GM12878 (cell line): ENCODE data around the gene CFAP299. TPM values are rescaled to one million over a fixed set of nuclear protein-coding genes. Genes with fewer than 3 reads are reported as not detected.

ENCODE experiments used
- ATAC-seq: fragments of 200-7000 bp; cut with Tn5 transposase; 3 replicates; pipeline ENCODE4 v1.9.1; 2020; ENCODE audit warnings: mild to moderate bottlenecking, moderate library complexity
- BruUV-seq: library from RNA; stranded (reverse); fragments of 400-500 nt; replicated peaks from 2 replicates; lab custom pipeline; 2021; lab: Mats Ljungman, UMichigan
- CTCF ChIA-PET: fragments of 300-600 bp; sonication (Branson Sonifier 250); formaldehyde crosslinking; extraction: SDS; loops from one replicate; lab custom pipeline; 2021; ENCODE audit warnings: inconsistent platforms; lab: Yijun Ruan, JAX
- POLR2A ChIA-PET: fragments of 350-600 bp; formaldehyde crosslinking; extraction: SDS; loops from one replicate; lab custom pipeline; 2021; ENCODE audit warnings: inconsistent platforms; lab: Charles Lee
- RAD21 ChIA-PET: fragments of 300-600 bp; sonication (Branson Sonifier 250); formaldehyde crosslinking; loops from one replicate; lab custom pipeline; 2023; ENCODE audit warnings: antibody characterized with exemption; ENCODE audit not compliant: unreplicated experiment; lab: Charles Lee
- SMC1A ChIA-PET: fragments of 300-600 bp; sonication (Branson Sonifier 250); formaldehyde crosslinking; loops from one replicate; lab custom pipeline; 2023; ENCODE audit not compliant: unreplicated experiment, uncharacterized antibody; lab: Charles Lee
- DNase-seq: peaks from one replicate; pipeline ENCODE4 v3.0.0-alpha.2; 2011; ENCODE audit warnings: low read depth, low spot score
- FAIRE-seq: peaks from 3 replicates; lab custom pipeline; 2011; peaks lifted over from hg19 to GRCh38; lab: Jason Lieb, UNC
- H2AFZ ChIP-seq: 2 replicates; pipeline ENCODE4 v1.6.0; 2011; ENCODE audit warnings: low read depth, low read length, control low read depth; ENCODE audit not compliant: control insufficient read depth
- H3K27ac ChIP-seq: 2 replicates; pipeline ENCODE4 v1.5.1; 2011; ENCODE audit warnings: control low read depth; ENCODE audit not compliant: control insufficient read depth, insufficient read depth
- H3K27me3 ChIP-seq, 2 experiments: replicated peaks in 1 of 2; 2 replicates each; pipeline versions ENCODE4 v1.6.0 to v1.6.1; 2011; ENCODE audit warnings: low read length in 1 of 2; ENCODE audit not compliant: control insufficient read depth in 2 of 2, insufficient read depth in 2 of 2
- H3K36me3 ChIP-seq, 2 experiments: 2 replicates each; pipeline ENCODE4 v1.5.1; 2011; ENCODE audit warnings: low read length in 1 of 2; ENCODE audit not compliant: control insufficient read depth in 2 of 2, insufficient read depth in 2 of 2
- H3K4me1 ChIP-seq: 2 replicates; pipeline ENCODE4 v1.6.1; 2011; ENCODE audit warnings: mild to moderate bottlenecking, low read length, moderate library complexity, mixed read lengths; ENCODE audit not compliant: control insufficient read depth, insufficient read depth
- H3K4me2 ChIP-seq: 2 replicates; pipeline ENCODE4 v1.6.0; 2011; ENCODE audit warnings: control low read depth; ENCODE audit not compliant: control insufficient read depth, insufficient read depth
- H3K4me3 ChIP-seq: fragments of 200-600 bp; sonication (generic); 2 replicates; pipeline ENCODE4 v1.5.1; 2016
- H3K79me2 ChIP-seq: 2 replicates; pipeline ENCODE4 v1.6.0; 2011; ENCODE audit warnings: low read length; ENCODE audit not compliant: control insufficient read depth, insufficient read depth
- H3K9ac ChIP-seq: 2 replicates; pipeline ENCODE4 v1.8.0; 2011; ENCODE audit warnings: low read length, control low read depth, mixed read lengths; ENCODE audit not compliant: control insufficient read depth, insufficient read depth
- H3K9me3 ChIP-seq: replicated peaks from 3 replicates; pipeline ENCODE4 v1.5.1; 2011; ENCODE audit warnings: mild to moderate bottlenecking, low read length; ENCODE audit not compliant: control insufficient read depth, insufficient read depth
- H4K20me1 ChIP-seq: 2 replicates; pipeline ENCODE4 v1.6.0; 2011; ENCODE audit not compliant: control insufficient read depth, insufficient read depth
- CREB1 ChIP-seq: IDR thresholded peaks from 2 replicates; pipeline ENCODE4 v1.6.1; 2012; ENCODE audit warnings: low read depth, mild to moderate bottlenecking, inconsistent platforms
- HDGF ChIP-seq: fragments of 450-650 bp; IDR thresholded peaks from 2 replicates; pipeline ENCODE4 v1.6.1; 2016; ENCODE audit warnings: antibody characterized with exemption
- RAD21 ChIP-seq: IDR thresholded peaks from 2 replicates; pipeline ENCODE4 v1.6.1; 2011; ENCODE audit warnings: mild to moderate bottlenecking, low read depth, low read length, moderate library complexity; ENCODE audit not compliant: insufficient read depth
- SP1 ChIP-seq: IDR thresholded peaks from one replicate; pipeline ENCODE4 v1.6.1; 2011; ENCODE audit warnings: low read depth, low read length
- SPI1 ChIP-seq: IDR thresholded peaks from 2 replicates; pipeline ENCODE4 v1.6.1; 2011; ENCODE audit warnings: low read depth, mild to moderate bottlenecking, low read length, moderate library complexity, borderline replicate concordance; ENCODE audit not compliant: insufficient read depth
- ZNF24 ChIP-seq: fragments of 450-650 bp; IDR thresholded peaks from 2 replicates; pipeline ENCODE4 v1.6.1; 2017; ENCODE audit warnings: antibody characterized with exemption, mild to moderate bottlenecking
- WGBS: methylation state at CpG from one replicate; pipeline ENCODE4 v1.1.6; 2016; ENCODE audit warnings: low lambda C conversion rate; ENCODE audit not compliant: insufficient replicate concordance, insufficient coverage; ENCODE audit errors: missing lambda C conversion rate; 5-methylcytosine and 5-hydroxymethylcytosine counted together
- in situ Hi-C: fragments of 300-500 bp; cut with MboI; formaldehyde crosslinking; loops from 9 replicates; pipeline ENCODE4 v1.14.3; 2018; ENCODE audit warnings: mixed read lengths
- intact Hi-C: fragments of 100-400 bp; cut with micrococcal nuclease; formaldehyde crosslinking; loops from one replicate; pipeline ENCODE4 v1.14.2; 2022; ENCODE audit not compliant: unreplicated experiment
- polyA plus RNA-seq, 11 experiments: library from polyadenylated mRNA; depleted of rRNA in 4 of 11; unstranded in 6 of 11; stranded (reverse) in 5 of 11; fragments of >200 nt; fragmentation: Nextera tagmentation in 4 of 11; fragmentation: Illumina TruSeq in 1 of 11; extraction: Ambion mirVana in 4 of 11; extraction: Trizol in 1 of 11; gene quantifications; 1 replicate in 1 of 11; 2 replicates in 10 of 11; pipeline versions ENCODE4 v1.2.1 to v1.2.3, GENCODE V29; 2011 to 2016; ENCODE audit warnings: inconsistent platforms in 2 of 11, missing spikeins in 2 of 11, low read depth in 1 of 11
- total RNA-seq, 4 experiments: library from RNA; depleted of rRNA in 3 of 4; stranded (reverse); fragments of >200 nt in 3 of 4; fragmentation: Illumina TruSeq in 1 of 4; extraction: Trizol in 1 of 4; gene quantifications; 2 replicates each; pipeline versions ENCODE4 v1.2.1 to v1.2.3, GENCODE V29; 2013 to 2021
- TF ChIP-seq, protein P1 (sequence below): fragments of 450-650 bp; IDR thresholded peaks from 2 replicates; pipeline ENCODE4 v1.6.1; 2017; ENCODE audit warnings: mild to moderate bottlenecking

CFAP299 gene
- total and polyA plus RNA-seq, 10 of the 15 experiments (the other 5 are each of a cell fraction or from before 2014, with no cell fraction given) = 0.06 to 0.34 TPM; not detected in 8

DNA sequence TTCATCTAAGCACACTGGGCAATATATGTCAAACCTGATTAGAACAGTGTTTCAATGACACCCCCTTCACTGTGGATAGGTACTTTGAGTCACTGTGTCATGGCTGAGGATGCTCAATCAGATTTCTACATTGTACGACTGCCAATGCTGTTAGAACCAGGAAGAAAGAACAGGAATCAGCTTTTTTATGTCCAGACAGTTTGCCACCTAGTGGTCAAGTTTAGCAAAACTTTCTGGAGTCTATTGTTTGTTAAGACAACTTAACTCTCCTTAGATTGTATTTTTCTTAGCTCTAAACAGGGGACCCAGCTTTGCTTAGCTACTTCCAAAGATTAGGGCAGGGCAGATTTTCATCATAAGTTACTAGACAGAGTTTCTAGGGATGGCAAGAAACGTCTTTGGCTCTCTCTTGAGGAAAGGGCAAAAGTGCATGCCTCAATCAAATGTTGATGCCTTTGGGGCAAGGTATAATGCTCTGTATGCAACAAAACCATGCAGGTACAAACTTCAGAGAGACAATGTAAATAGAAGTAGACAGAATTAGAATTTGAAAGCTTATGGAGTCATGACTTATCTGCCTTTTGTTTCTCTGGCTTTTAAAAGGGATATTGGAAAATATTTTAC lies 654.5 kb downstream of the CFAP299 start (continued):
- TF ChIP-seq, protein P1, sequence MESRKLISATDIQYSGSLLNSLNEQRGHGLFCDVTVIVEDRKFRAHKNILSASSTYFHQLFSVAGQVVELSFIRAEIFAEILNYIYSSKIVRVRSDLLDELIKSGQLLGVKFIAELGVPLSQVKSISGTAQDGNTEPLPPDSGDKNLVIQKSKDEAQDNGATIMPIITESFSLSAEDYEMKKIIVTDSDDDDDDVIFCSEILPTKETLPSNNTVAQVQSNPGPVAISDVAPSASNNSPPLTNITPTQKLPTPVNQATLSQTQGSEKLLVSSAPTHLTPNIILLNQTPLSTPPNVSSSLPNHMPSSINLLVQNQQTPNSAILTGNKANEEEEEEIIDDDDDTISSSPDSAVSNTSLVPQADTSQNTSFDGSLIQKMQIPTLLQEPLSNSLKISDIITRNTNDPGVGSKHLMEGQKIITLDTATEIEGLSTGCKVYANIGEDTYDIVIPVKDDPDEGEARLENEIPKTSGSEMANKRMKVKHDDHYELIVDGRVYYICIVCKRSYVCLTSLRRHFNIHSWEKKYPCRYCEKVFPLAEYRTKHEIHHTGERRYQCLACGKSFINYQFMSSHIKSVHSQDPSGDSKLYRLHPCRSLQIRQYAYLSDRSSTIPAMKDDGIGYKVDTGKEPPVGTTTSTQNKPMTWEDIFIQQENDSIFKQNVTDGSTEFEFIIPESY = no peak
- TF ChIP-seq SP1 (no peak), HDGF (no peak), RAD21 (peak; percentile 80)

- Histone ChIP-seq H3K4me1 (no peaks in the 10 kb centered on the region), H3K27ac (no peak overlapping the region), H3K9ac (no peak overlapping the region), H4K20me1 (no peaks in the 10 kb centered on the region), H3K36me3 (no peaks in the 10 kb centered on the region), H2AFZ (no peak overlapping the region), H3K27me3 (no peaks in the 10 kb centered on the region), H3K4me2 (no peak overlapping the region), H3K79me2 (no peaks in the 10 kb centered on the region), H3K4me3 (no peak overlapping the region), H3K9me3 (no peaks in the 10 kb centered on the region; the same call in 2 of the 3 replicates)
- ChIA-PET RAD21 (interaction anchor here (0.6 to 4.5 kb wide), 18 partner anchors 9 to 628 kb away, joined by 3 to 17 read pairs (median 4); no protein-coding TSS in a partner anchor), SMC1A (interaction anchor here (0.8 to 5.1 kb wide), 18 partner anchors 9 to 628 kb away, joined by 3 to 30 read pairs (median 6); partner anchors contain the start of gene BMP3), CTCF (interaction anchor here (0.7 to 3.7 kb wide), 33 partner anchors 9 to 628 kb away, joined by 3 to 44 read pairs (median 5); partner anchors contain the start of gene BMP3), POLR2A (no interaction called here)
- ATAC-seq (peak; percentile 65), DNase-seq (no peak), FAIRE-seq (no peak)
- 0% methylated on average over 2 of the region's 2 CpGs for WGBS
- intact Hi-C loops (loop anchor here (1.0 to 2.0 kb wide), 4 partner anchors 50 to 629 kb away; no protein-coding TSS in a partner anchor), in situ Hi-C loops (no loop called here)
- TF ChIP-seq SPI1 (peak; percentile 43; the same call in 1 of the 2 replicates), CREB1 (no peak), ZNF24 (no peak)
- no TSS peak for BruUV-seq
Measured at GRCh38 chr4:80990851-80991250, 655.3 kb downstream of the CFAP299 start.
